Activated CD8-positive, alpha-beta memory T cell treated with anti-CD3 and anti-CD28 coated beads, Interleukin-2, amount 10 ng/mL, durations not matched to agents 7 days and 5 days (primary cell): ENCODE data around the gene STMN3. TPM values are rescaled to one million over a fixed set of nuclear protein-coding genes. Genes with fewer than 3 reads are reported as not detected.
"Not testable (repeated sequence)": the region's sequence is repeated elsewhere in the genome, so short reads cannot be mapped to it uniquely, and the experiment has no call there.

Experiments used
- ATAC-seq: fragments of 150-1000 bp; cut with Tn5 transposase; one replicate; pipeline ENCODE4 v1.10.0; 2021; ENCODE audit warnings: moderate library complexity
- CTCF ChIA-PET: fragments of 350-600 bp; sonication (Branson Sonifier 250); formaldehyde crosslinking; loops from one replicate; lab custom pipeline; 2021; ENCODE audit warnings: antibody characterized with exemption; lab: Charles Lee
- DNase-seq: peaks from one replicate; pipeline ENCODE4 v3.0.0-alpha.2; 2020
- H3K27ac Mint-ChIP-seq: one replicate; pipeline ENCODE4 v1.8.0; 2021; ENCODE audit warnings: mild to moderate bottlenecking, mixed read lengths
- H3K27me3 Mint-ChIP-seq: one replicate; pipeline ENCODE4 v1.8.0; 2021; ENCODE audit warnings: mixed read lengths
- H3K36me3 Mint-ChIP-seq: one replicate; pipeline ENCODE4 v1.8.0; 2021; ENCODE audit warnings: mild to moderate bottlenecking, mixed read lengths
- H3K4me1 Mint-ChIP-seq: one replicate; pipeline ENCODE4 v1.8.0; 2021; ENCODE audit warnings: mixed read lengths
- H3K4me3 Mint-ChIP-seq: one replicate; pipeline ENCODE4 v1.8.0; 2021; ENCODE audit warnings: mild to moderate bottlenecking, moderate library complexity, mixed read lengths
- H3K9me3 Mint-ChIP-seq: one replicate; pipeline ENCODE4 v1.8.0; 2022; ENCODE audit warnings: low read depth, mixed read lengths
- total RNA-seq, 2 experiments: library from RNA; stranded (reverse); gene quantifications; one replicate each; pipeline ENCODE4 v1.2.3, GENCODE V29; 2021

The STMN3 gene
- total RNA-seq, 2 experiments from 2014 or later: 8.0 to 15.9 TPM

DNA sequence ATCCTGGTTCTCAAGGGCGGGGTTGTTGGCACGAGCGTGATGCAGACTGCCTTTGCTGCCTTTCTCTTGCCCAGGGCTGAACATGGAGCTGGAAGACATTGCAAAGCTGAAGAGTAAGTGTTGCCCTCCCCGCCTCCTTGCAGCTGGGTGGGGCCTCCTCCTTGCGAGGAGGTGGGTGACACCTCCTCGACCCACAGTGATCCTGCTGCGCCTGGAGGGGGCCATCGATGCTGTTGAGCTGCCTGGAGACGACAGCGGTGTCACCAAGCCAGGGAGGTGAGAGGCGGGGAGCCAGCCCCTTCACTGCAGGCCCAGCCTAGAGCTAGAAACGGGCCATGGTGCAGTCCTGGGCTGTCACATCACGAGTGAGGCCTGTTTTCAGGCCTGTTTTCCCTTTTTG lies 24.8 kb upstream of the STMN3 start:
- no peak for DNase-seq
- Mint-ChIP-seq H3K27ac (no peak overlapping the region), H3K36me3 (peaks cover 5% of the 10 kb centered on the region), H3K4me1 (peaks cover 4% of the 10 kb centered on the region), H3K27me3 (no peaks in the 10 kb centered on the region), H3K9me3 (no peaks in the 10 kb centered on the region), H3K4me3 (no peak overlapping the region)
- CTCF ChIA-PET: no interaction called here
- ATAC-seq: no peak

DNA sequence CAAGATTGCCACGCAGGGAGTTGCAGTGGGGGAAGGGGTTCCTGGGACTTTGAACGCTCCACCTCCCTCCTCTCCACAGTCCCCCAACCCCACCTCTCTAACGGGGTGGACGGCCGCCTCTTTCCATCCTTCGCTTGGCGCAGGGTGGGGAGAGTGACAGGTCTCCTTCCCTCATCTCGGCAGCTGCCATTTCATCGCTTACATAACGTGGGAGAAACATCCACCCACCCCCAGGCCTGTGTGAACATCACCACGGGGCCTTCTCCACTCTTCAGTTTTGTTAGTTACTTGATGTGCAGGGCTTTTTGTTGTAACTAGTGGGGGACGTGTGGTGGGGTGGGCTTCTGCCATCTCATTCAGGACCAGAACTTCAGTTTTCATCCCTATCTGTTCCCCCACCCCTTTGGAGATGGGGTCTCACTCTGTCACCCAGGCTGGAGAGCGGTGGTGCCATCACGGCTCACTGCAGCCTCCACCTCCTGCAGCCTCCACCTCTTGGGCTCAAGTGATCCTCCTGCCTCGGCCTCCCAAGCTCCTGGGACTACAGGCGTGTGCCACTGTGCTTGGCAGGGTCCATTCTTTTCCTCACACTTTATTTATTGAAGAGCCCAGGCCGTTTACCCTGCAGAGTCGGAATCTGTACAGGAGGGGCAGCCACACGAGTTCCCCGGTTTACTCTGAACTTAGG lies 22.6 kb upstream of the STMN3 start:
- ATAC-seq (no peak), DNase-seq (no peak)
- H3K27me3 Mint-ChIP-seq: no peaks in the 10 kb centered on the region
- H3K9me3 Mint-ChIP-seq: no peaks in the 10 kb centered on the region
- H3K27ac Mint-ChIP-seq: no peak overlapping the region
- CTCF ChIA-PET: no interaction called here
- peaks cover 5% of the 10 kb centered on the region for H3K36me3 Mint-ChIP-seq
- H3K4me1 Mint-ChIP-seq: no peaks in the 10 kb centered on the region
- H3K4me3 Mint-ChIP-seq: no peak overlapping the region

DNA sequence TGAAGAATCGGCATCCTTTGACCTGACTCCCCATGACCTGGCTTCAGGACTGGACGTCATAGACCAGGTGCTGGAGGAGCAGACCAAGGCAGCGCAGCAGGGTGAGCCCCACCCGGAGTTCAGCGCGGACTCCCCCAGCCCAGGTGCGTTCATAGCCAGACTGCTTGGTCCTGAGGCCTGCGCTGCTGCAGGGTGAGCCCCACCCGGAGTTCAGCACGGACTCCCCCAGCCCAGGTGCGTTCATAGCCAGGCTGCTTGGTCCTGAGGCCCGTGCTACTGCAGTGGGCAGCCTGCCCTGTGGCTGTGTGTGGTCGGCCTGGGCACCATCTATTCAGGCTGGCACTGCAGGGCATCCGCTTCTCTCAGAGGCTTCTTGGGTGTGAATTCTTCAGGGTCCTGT lies 20.7 kb upstream of the STMN3 start:
- H3K27me3 Mint-ChIP-seq: no peaks in the 10 kb centered on the region
- ATAC-seq: no peak
- H3K4me3 Mint-ChIP-seq: no peak overlapping the region
- no peaks in the 10 kb centered on the region for H3K4me1 Mint-ChIP-seq
- DNase-seq: no peak
- H3K27ac Mint-ChIP-seq: no peak overlapping the region
- H3K36me3 Mint-ChIP-seq: peaks cover 5% of the 10 kb centered on the region
- CTCF ChIA-PET: no interaction called here
- H3K9me3 Mint-ChIP-seq: no peaks in the 10 kb centered on the region

DNA sequence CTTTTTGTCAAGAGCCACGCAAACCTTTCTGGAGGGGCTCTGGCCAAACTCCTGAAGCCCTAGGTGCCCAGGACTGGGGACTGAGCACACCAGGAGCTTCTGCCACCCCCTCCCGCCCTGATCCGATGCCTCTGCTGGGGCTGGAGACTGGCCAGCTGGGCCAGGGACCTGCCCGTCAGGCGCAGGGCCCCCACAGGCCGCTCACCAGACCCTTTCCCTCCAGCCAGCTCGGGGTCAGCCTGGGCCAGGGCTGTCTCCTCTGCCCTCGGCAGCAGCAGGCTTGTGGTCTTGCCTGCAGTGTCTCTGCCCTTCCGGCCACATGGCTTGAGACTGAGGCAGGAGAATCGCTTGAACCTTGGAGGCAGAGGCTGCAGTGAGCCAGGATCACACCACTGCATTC lies 19.4 kb upstream of the STMN3 start:
- CTCF ChIA-PET: no interaction called here
- DNase-seq: no peak
- Mint-ChIP-seq H3K27ac (no peak overlapping the region), H3K4me3 (no peak overlapping the region), H3K36me3 (peaks cover 8% of the 10 kb centered on the region), H3K4me1 (no peaks in the 10 kb centered on the region), H3K9me3 (no peaks in the 10 kb centered on the region), H3K27me3 (no peaks in the 10 kb centered on the region)
- ATAC-seq: no peak

DNA sequence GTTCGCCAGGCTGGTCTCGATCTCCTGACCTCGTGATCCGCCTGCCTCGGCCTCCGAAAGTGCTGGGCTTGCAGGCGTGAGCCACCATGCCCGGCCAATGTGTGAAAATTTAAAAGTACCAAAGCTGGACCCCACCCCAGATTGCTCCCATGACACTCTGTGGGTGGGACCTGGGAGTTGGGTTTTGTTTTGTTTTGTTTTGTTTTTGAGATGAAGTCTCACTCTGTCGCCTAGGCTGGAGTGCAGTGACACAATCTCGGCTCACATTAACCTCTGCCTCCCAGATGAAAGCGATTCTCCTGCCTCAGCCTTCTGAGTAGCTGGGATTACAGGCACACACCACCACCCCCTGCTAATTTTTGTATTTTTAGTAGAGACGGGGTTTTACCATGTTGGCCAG lies 18.5 kb upstream of the STMN3 start:
- ATAC-seq, H3K4me3 Mint-ChIP-seq, H3K4me1 Mint-ChIP-seq, CTCF ChIA-PET, DNase-seq, H3K9me3 Mint-ChIP-seq, H3K36me3 Mint-ChIP-seq, H3K27me3 Mint-ChIP-seq, H3K27ac Mint-ChIP-seq: not testable (repeated sequence)

DNA sequence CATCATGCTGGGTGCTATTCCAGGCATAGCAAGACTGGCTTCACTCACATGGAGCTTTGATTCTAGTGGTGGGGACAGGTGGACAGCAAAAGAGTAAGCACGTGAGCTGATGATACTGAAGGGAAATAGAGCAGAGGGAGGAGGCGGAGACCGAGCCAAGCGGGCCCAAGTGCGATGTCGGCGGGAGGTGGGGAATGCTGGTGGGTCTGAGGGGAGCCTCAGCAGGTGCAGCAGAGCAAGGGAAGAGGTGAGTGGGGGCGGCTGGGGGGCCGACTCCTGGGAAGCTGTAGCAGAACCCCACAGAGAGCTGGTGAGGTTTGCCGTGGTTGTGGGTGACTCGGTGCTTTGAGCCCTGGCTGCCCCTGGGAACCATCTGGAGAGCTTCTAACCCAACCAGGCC lies 15.1 kb upstream of the STMN3 start:
- DNase-seq: no peak
- H3K9me3 Mint-ChIP-seq: no peaks in the 10 kb centered on the region
- no peaks in the 10 kb centered on the region for H3K4me1 Mint-ChIP-seq
- H3K36me3 Mint-ChIP-seq: peaks cover 5% of the 10 kb centered on the region
- CTCF ChIA-PET: no interaction called here
- no peaks in the 10 kb centered on the region for H3K27me3 Mint-ChIP-seq
- ATAC-seq: no peak
- H3K27ac Mint-ChIP-seq: no peak overlapping the region
- H3K4me3 Mint-ChIP-seq: no peak overlapping the region

DNA sequence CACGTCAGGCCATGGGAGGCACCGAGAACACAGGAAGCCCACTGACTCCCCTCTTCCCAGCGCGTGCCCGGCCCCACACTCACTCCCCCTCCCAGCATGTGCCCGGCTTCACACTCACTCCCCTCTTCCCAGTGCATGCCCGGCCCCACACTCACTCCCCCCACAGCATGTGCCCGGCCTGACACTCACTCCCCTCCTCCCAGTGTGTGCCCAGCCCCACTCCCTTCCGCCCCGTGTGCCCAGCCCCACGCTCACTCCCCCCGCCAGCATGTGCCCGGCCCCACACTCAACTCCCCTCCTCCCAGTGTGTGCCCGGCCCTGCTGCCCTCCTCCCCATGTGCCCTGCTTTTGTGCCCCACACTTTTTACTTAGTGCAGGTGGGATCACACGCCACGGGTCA lies 14.6 kb upstream of the STMN3 start:
- no peak overlapping the region for H3K4me3 Mint-ChIP-seq
- no peaks in the 10 kb centered on the region for H3K4me1 Mint-ChIP-seq
- H3K9me3 Mint-ChIP-seq: no peaks in the 10 kb centered on the region
- CTCF ChIA-PET: no interaction called here
- H3K27me3 Mint-ChIP-seq: no peaks in the 10 kb centered on the region
- no peak overlapping the region for H3K27ac Mint-ChIP-seq
- DNase-seq: no peak
- peaks cover 5% of the 10 kb centered on the region for H3K36me3 Mint-ChIP-seq
- ATAC-seq: no peak

DNA sequence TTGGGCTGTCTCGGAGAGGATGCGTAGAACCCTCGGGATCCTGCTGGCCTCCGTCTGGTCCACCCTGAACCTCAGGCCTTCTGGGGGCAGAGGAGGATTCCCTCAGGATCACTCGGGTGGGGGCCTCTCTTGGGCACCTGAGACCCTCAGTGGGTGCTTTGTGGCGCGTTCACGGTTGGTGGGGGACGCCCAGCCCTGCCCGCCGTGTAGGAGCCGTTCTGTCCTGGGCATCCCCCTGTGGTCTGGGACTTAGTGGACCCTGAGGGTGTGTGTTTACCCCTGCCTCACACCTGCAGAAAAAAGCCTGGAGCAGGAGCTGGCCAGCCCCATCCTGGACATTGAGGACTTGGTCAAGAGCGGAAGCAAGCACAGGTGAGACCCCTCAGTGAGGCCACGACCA lies 12.5 kb upstream of the STMN3 start:
- Mint-ChIP-seq H3K36me3 (peaks cover 7% of the 10 kb centered on the region), H3K27me3 (no peaks in the 10 kb centered on the region), H3K4me1 (no peaks in the 10 kb centered on the region), H3K27ac (no peak overlapping the region), H3K4me3 (no peak overlapping the region), H3K9me3 (no peaks in the 10 kb centered on the region)
- ATAC-seq (no peak), DNase-seq (no peak)
- CTCF ChIA-PET: no interaction called here

DNA sequence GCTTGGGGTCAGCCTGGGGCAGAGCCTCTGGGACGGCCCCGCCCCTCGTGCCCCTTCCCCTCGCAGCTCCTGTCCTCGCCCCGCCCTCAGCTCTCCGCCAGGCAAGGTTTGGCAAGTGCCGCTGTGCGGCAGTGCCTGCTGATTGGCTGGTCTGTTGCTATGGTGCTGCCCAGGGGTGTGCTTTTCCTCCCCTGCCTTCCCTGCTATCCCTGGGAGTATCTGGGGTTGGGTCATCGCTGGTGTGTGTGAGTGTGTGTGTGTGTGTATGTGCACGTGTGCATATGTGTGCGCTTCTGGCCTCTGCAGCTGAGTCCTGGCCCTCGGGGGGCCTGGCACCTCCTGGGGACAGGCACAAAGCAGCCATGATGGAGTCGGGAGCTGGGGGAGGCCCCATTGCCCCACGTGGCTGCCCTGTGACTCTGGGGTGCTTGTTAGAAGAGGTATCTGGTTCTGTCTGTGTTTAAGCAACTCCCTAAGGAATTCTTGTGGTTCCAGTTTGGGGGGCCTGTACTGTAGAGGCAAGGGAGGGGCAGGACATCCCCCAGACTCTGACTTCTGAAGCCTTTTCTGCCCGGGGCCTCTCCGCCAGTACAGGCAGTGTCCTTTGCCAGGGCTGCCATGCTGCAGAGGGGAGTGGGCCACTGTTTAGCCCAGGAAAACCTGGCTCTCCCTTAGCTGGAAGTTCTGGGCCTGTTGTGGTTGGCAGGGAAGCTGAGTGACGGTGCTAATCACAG lies 11.8 kb upstream of the STMN3 start:
- Mint-ChIP-seq H3K4me1 (no peaks in the 10 kb centered on the region), H3K9me3 (no peaks in the 10 kb centered on the region), H3K27ac (no peak overlapping the region), H3K27me3 (no peaks in the 10 kb centered on the region), H3K36me3 (peaks cover 7% of the 10 kb centered on the region), H3K4me3 (no peak overlapping the region)
- no peak for DNase-seq
- CTCF ChIA-PET: no interaction called here
- ATAC-seq: no peak

DNA sequence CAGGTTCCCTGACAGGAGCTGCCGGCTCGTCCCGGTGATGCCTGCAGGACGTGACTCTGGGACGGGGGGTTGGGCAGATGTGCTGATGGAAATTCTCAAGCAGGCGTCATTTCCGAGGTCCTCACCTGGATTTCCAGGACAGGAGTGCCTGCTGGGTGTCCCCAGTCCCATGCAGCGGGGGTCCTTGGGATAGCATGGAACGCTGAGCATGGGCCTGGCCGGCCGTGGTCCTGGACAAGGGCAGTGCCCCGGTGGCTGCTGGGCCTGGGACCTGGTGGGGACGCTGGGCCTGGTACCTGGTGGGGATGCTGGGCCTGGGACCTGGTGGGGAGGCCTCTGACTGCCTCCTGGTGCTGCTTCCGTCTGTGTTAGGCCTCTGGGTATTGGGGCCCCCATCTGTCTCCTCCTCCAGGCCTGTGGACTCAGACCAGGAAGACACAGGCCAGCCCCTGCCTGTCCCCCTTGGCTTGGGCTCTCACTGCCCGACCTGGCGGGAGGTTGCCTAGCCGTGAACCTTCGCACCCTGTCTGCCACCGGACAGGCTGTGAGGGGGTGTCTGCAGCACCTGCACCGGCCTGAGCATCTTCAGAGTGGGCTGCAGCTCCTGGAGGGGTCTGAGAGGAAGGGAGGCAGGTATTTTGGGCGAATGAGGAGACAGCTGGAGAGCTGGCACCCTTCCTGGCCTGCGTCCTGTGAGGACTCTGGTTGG lies 11.1 kb upstream of the STMN3 start:
- Mint-ChIP-seq H3K27ac (no peak overlapping the region), H3K9me3 (no peaks in the 10 kb centered on the region), H3K36me3 (peaks cover 10% of the 10 kb centered on the region), H3K4me1 (peaks cover 6% of the 10 kb centered on the region), H3K27me3 (no peaks in the 10 kb centered on the region), H3K4me3 (no peak overlapping the region)
- CTCF ChIA-PET: no interaction called here
- ATAC-seq: no peak
- DNase-seq: no peak

DNA sequence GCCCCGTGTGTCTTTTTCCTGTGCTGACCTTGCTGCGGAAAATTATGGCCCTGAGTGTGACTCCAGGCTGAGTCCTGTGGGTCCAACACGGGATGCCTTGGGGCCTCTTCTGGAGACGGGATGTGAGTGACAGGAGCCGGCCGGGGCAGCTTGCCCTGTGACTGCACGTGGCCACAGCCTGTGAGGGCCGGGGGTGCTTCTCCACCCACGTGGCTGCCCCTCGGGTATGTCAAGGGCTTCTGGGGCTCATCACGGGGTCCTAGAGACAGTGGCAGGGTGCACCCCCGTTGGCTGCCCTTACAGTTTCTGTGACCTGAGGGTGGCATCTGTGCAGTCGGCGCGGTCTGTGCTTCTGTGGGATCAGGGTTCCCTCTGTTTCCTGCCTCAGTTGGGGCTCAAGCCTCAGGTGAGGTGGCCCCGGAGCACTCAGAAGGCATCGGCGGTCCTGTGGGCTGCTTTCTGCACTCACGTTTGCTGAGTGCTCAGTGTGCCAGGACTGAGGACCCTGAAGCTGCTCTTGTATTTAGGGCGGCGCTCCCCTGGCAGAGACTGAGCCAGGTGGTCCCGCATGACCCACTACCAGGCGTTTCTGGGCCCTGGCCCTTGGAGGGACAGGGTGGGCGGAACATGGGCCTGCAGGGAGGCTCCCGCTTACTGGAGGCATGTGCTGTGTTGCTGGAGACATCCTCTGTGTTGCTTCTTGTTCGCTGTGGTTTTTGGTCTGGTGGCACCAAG lies 10.3 kb upstream of the STMN3 start:
- ATAC-seq: no peak
- Mint-ChIP-seq H3K4me1 (peaks cover 12% of the 10 kb centered on the region), H3K27ac (no peak overlapping the region), H3K27me3 (no peaks in the 10 kb centered on the region), H3K9me3 (no peaks in the 10 kb centered on the region), H3K4me3 (no peak overlapping the region), H3K36me3 (peaks cover 10% of the 10 kb centered on the region)
- CTCF ChIA-PET: no interaction called here
- no peak for DNase-seq

DNA sequence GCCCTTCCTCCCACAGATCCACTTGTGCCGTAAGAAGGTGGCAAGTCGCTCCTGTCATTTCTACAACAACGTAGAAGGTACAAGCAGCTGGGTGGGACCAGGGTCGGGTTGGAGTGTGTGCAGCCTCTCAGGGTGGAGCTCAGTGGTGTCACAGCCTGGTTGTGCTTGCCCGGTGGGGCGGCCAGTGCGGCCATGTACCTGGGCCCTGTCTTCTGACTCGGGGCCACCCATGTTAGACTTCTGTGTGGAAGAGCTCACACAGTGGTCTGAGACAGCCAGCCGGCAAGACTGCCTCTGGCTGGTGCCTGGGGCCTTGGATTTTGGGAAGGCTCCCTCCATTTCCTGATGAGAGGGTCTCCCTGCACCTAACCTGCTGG lies 9.6 kb upstream of the STMN3 start:
- CTCF ChIA-PET: no interaction called here
- Mint-ChIP-seq H3K27ac (no peak overlapping the region), H3K9me3 (no peaks in the 10 kb centered on the region), H3K36me3 (peaks cover 7% of the 10 kb centered on the region), H3K4me1 (peaks cover 16% of the 10 kb centered on the region), H3K27me3 (no peaks in the 10 kb centered on the region), H3K4me3 (no peak overlapping the region)
- DNase-seq (no peak), ATAC-seq (no peak)

DNA sequence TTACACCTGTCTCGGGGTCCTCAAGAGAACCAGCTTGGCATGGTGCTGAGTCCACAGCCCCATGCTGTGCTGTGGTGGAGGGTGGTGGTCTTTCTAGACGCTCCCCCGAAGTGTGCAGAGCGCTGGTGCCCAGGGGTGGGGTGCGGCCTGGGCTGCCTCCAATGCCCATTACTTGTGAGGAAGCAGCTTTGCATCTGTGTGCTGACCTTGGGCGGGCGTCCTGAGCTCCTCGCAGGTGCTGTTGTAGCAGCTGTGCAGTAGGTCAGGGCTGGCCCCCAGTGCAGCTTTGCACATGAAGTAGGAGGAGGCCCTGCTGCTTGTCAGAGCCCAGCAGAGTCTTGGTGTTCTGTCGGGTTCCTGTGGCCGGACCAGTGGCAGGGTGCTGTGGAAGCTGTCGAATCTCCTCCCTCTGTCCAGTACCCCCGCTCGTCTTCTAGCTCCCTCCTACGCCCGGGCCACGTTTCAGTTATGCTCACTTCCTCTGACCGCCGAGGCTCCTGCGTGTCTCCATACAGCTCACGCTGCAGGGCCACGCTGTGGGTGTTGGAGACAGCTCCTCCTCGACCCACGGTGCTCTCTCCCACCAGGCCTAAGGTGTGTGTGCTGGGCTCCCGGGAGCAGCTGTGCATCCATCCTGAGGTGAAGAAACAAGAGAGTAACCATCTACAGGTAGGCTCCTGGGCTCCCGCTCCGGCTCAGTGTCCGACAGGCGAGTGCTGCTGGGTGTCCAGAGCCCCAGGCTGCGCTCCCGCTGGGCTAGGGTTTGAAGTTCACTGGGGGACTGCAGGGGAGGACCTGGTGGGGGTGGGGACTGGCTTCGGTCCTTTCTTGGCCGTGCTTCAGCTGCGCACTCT lies 9.0 kb upstream of the STMN3 start:
- no peaks in the 10 kb centered on the region for H3K27me3 Mint-ChIP-seq
- H3K9me3 Mint-ChIP-seq: no peaks in the 10 kb centered on the region
- peaks cover 20% of the 10 kb centered on the region for H3K4me1 Mint-ChIP-seq
- H3K4me3 Mint-ChIP-seq: no peak overlapping the region
- H3K27ac Mint-ChIP-seq: no peak overlapping the region
- DNase-seq (no peak), ATAC-seq (no peak)
- CTCF ChIA-PET: interaction anchor here (0.9 kb wide), 1 partner anchor 125 kb away, joined by 3 read pairs; the partner anchor contains the start of gene PTK6
- H3K36me3 Mint-ChIP-seq: peaks cover 7% of the 10 kb centered on the region
